ENCODE results near the gene FAM53A.

FAM53A gene

GRCh38 chr4:1660948-1661677 lies 23.0 kb downstream of the FAM53A start:
- DNase-seq (ENCODE audit: low spot score): no peak

- DNase-seq (ENCODE audit: low spot score): no peak
Measured at GRCh38 chr4:1659104-1660043, 24.7 kb downstream of the FAM53A start.

GRCh38 chr4:1658581-1658980 lies 25.5 kb downstream of the FAM53A start:
- no peak for DNase-seq (ENCODE audit: low spot score)

- DNase-seq (ENCODE audit: low spot score): no peak
Measured at GRCh38 chr4:1658146-1658545, 26.0 kb downstream of the FAM53A start.

GRCh38 chr4:1656986-1657385 lies 27.1 kb downstream of the FAM53A start:
- no peak for DNase-seq (ENCODE audit: low spot score)

- no peak for DNase-seq (ENCODE audit: low spot score)
Measured at GRCh38 chr4:1656132-1656531, 28.0 kb downstream of the FAM53A start.

GRCh38 chr4:1655676-1656075 lies 28.4 kb downstream of the FAM53A start:
- DNase-seq (ENCODE audit: low spot score): no peak

GRCh38 chr4:1655081-1655480 lies 29.0 kb downstream of the FAM53A start:
- no peak for DNase-seq (ENCODE audit: low spot score)

- DNase-seq (ENCODE audit: low spot score): no peak
Measured at GRCh38 chr4:1654216-1654955, 29.7 kb downstream of the FAM53A start.

- no peak for DNase-seq (ENCODE audit: low spot score)
Measured at GRCh38 chr4:1653776-1654175, 30.3 kb downstream of the FAM53A start.

GRCh38 chr4:1652088-1652487 lies 32.0 kb downstream of the FAM53A start:
- DNase-seq (ENCODE audit: low spot score): no peak

GRCh38 chr4:1651609-1652008 lies 32.5 kb downstream of the FAM53A start:
- DNase-seq (ENCODE audit: low spot score): no peak

GRCh38 chr4:1648962-1649361 lies 35.2 kb downstream of the FAM53A start:
- DNase-seq (ENCODE audit: low spot score): no peak

- no peak for DNase-seq (ENCODE audit: low spot score)
Measured at GRCh38 chr4:1647432-1647831, 36.7 kb downstream of the FAM53A start.

GRCh38 chr4:1646690-1647089 lies 37.4 kb downstream of the FAM53A start:
- no peak for DNase-seq (ENCODE audit: low spot score)

- DNase-seq (ENCODE audit: low spot score): no peak
Measured at GRCh38 chr4:1644891-1645657, 39.0 kb downstream of the FAM53A start.

GRCh38 chr4:1643971-1644735 lies 40.0 kb downstream of the FAM53A start:
- no peak for DNase-seq (ENCODE audit: low spot score)

GRCh38 chr4:1642196-1642951 lies 41.7 kb downstream of the FAM53A start:
- no peak for DNase-seq (ENCODE audit: low spot score)

- DNase-seq (ENCODE audit: low spot score): no peak
Measured at GRCh38 chr4:1641671-1642070, 42.4 kb downstream of the FAM53A start.
